Measurements from ENCODE around the gene SREK1. TPM values are rescaled to one million over a fixed set of nuclear protein-coding genes. Genes with fewer than 3 reads are reported as not detected.

Gene SREK1
- total and polyA plus RNA-seq, 2 of the 8 experiments (the other 6 are each of a cell fraction or from before 2014, with no cell fraction given), result 10.6 to 40.4 TPM

DNA sequence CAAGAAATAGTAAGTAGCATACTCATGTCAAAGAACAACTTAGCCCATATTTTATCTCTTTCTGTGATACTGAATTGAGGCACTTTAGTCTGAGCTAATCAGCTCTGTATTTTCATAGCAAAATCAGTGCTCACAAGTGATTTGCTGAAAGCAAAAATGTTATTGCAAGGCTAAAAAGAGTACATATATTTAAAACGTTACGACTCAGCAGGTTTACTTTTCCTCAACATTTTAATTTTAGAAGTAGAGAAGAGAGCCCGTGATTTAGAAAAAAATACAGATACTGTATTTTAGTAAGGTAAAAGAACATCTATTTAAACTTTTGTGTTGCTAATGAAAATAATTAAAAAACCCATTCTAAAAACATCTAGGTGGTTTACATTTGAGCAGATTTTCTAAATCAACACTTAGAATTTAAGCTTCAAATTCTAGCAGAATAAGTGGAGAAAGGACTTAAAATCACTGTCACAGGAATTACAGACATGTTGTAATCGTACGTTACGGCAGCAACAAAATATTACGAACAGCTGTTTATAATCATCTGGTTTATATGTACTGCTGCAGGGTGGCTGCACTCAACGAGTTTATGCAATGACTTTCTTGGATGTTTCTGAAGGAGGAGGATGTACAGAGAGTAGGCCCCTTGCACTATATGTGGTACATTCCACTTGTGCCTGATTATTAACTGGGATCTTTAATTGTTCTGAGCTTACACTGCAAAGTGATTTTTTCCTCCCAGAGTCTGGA is 20.1 kb downstream of the SREK1 start:
- no peak overlapping the region for H2BK12ac ChIP-seq (ENCODE audit: low read depth, low read length)
- H3K27ac ChIP-seq (ENCODE audit: low read depth, low read length), result no peak overlapping the region
- peaks cover 0 to 3% of the 10 kb centered on the region in 2 experiments for H4K20me1 ChIP-seq (replicated peaks in 1 of 2; ENCODE audit: control insufficient read depth in 1 of 2, insufficient read depth in 2 of 2, low read length in 2 of 2)
- 94% methylated on average over 8 of the region's 8 CpGs; no CpG with 5 or more reads in 1 of the 2 experiments for WGBS, 2 experiments (ENCODE audit: extremely low coverage in 1 of 2, insufficient coverage in 1 of 2, insufficient read length in 1 of 2, insufficient replicate concordance in 2 of 2, low coverage in 1 of 2, low lambda C conversion rate in 2 of 2, missing lambda C conversion rate in 1 of 2)
- no peaks in the 10 kb centered on the region for H3K9me3 ChIP-seq (ENCODE audit: insufficient read depth in 2 of 2, low read depth in 1 of 2, low read length in 1 of 2)
- H2BK15ac ChIP-seq (ENCODE audit: low read length), result no peak overlapping the region
- no peak overlapping the region for H3K4me3 ChIP-seq (ENCODE audit: extremely low read depth in 1 of 4, insufficient read depth in 2 of 4, low read depth in 3 of 4, low read length in 4 of 4)
- no peaks in the 10 kb centered on the region for H3K27me3 ChIP-seq (replicated peaks in 1 of 4; ENCODE audit: control insufficient read depth in 3 of 4, extremely low read depth in 1 of 4, insufficient read depth in 3 of 4, low read length in 3 of 4)
- H3K79me2 ChIP-seq (ENCODE audit: control insufficient read depth in 1 of 2, insufficient read depth in 2 of 2, low read length in 2 of 2), result no peaks in the 10 kb centered on the region
- H2AFZ ChIP-seq (ENCODE audit: low read length), result no peak overlapping the region
- DNase-seq (ENCODE audit: low read depth in 1 of 2, low spot score in 2 of 2) (no peak), FAIRE-seq (no peak)
- H2BK120ac ChIP-seq (replicated peaks; ENCODE audit: low read depth, low read length), result no peak overlapping the region
- H2AK5ac ChIP-seq (ENCODE audit: low read depth, low read length), result no peak overlapping the region
- H3K79me1 ChIP-seq (ENCODE audit: low read depth, low read length), result no peaks in the 10 kb centered on the region
- H2BK20ac ChIP-seq (ENCODE audit: low read length), result no peak overlapping the region
- H4K91ac ChIP-seq (replicated peaks; ENCODE audit: insufficient read length, low read length), result no peak overlapping the region
- H4K5ac ChIP-seq (ENCODE audit: insufficient read length, low read depth, low read length), result no peak overlapping the region
- no peaks in the 10 kb centered on the region for H3K23me2 ChIP-seq (ENCODE audit: low read depth, low read length)
- peaks cover 4 to 69% (median 27%) of the 10 kb centered on the region in 4 experiments; a peak in 7 of 8 replicates for H3K36me3 ChIP-seq (ENCODE audit: control insufficient read depth in 2 of 4, insufficient read depth in 4 of 4, low read length in 3 of 4)
- no peak overlapping the region for H3K14ac ChIP-seq (ENCODE audit: insufficient read length)
- no peak overlapping the region for H4K8ac ChIP-seq (ENCODE audit: extremely low read depth, insufficient read depth, low read length)
- H3K4me2 ChIP-seq (ENCODE audit: insufficient read depth in 1 of 2, low read depth in 2 of 2, low read length in 2 of 2), result no peak overlapping the region
- H3K56ac ChIP-seq (replicated peaks; ENCODE audit: insufficient read length, low read depth, low read length), result no peak overlapping the region
- ChIA-PET POLR2A (ENCODE audit: partially characterized antibody) (no interaction called here), CTCF (ENCODE audit: partially characterized antibody) (interaction anchor here (1.4 kb wide), 1 partner anchor 8 kb away, joined by 4 read pairs; no protein-coding TSS in a partner anchor)
- no peaks in the 10 kb centered on the region for H3K4me1 ChIP-seq (replicated peaks in 1 of 4; ENCODE audit: control insufficient read depth in 3 of 4, insufficient read depth in 4 of 4, low read length in 3 of 4)
- no peak overlapping the region for H3K18ac ChIP-seq (ENCODE audit: extremely low read depth, low read length)
- H3K4ac ChIP-seq (replicated peaks; ENCODE audit: insufficient read length, low read depth, low read length), result no peak overlapping the region
- no peak overlapping the region for H3K23ac ChIP-seq (ENCODE audit: insufficient read length)
- no peak overlapping the region for H3K9ac ChIP-seq (replicated peaks in 1 of 4; ENCODE audit: extremely low read depth in 1 of 4, low read depth in 3 of 4, low read length in 3 of 4)
- H2BK5ac ChIP-seq (ENCODE audit: low read depth, low read length), result no peak overlapping the region
- no peak for TF ChIP-seq ZNF274 (IDR thresholded peaks at IDR 0.05; ENCODE audit: borderline replicate concordance, extremely low read depth, low read length)
- TF ChIP-seq ASH2L (IDR thresholded peaks at IDR 0.05; ENCODE audit: low read length), result no peak
- TF ChIP-seq, protein P1, sequence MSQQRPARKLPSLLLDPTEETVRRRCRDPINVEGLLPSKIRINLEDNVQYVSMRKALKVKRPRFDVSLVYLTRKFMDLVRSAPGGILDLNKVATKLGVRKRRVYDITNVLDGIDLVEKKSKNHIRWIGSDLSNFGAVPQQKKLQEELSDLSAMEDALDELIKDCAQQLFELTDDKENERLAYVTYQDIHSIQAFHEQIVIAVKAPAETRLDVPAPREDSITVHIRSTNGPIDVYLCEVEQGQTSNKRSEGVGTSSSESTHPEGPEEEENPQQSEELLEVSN (IDR thresholded peaks at IDR 0.05), result no peak
- no peak for TF ChIP-seq SP2 (IDR thresholded peaks at IDR 0.05; ENCODE audit: low read length)
- TF ChIP-seq SP1 (IDR thresholded peaks at IDR 0.05; ENCODE audit: low read depth, low read length), result no peak
- TF ChIP-seq CREB1 (IDR thresholded peaks at IDR 0.05), result no peak
- TF ChIP-seq JUND (IDR thresholded peaks at IDR 0.05; ENCODE audit: low read length), result no peak
- TF ChIP-seq CHD2 (IDR thresholded peaks at IDR 0.05; ENCODE audit: low read length), result no peak
- TF ChIP-seq GTF2F1 (IDR thresholded peaks at IDR 0.05; ENCODE audit: borderline replicate concordance, low read depth, low read length), result no peak
- no peak for TF ChIP-seq TAF1 (IDR thresholded peaks at IDR 0.05; ENCODE audit: low read depth, low read length)
- TF ChIP-seq, protein P2, sequence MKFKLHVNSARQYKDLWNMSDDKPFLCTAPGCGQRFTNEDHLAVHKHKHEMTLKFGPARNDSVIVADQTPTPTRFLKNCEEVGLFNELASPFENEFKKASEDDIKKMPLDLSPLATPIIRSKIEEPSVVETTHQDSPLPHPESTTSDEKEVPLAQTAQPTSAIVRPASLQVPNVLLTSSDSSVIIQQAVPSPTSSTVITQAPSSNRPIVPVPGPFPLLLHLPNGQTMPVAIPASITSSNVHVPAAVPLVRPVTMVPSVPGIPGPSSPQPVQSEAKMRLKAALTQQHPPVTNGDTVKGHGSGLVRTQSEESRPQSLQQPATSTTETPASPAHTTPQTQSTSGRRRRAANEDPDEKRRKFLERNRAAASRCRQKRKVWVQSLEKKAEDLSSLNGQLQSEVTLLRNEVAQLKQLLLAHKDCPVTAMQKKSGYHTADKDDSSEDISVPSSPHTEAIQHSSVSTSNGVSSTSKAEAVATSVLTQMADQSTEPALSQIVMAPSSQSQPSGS (IDR thresholded peaks at IDR 0.05; ENCODE audit: low read length), result no peak
- no peak for TF ChIP-seq BACH1 (IDR thresholded peaks at IDR 0.05; ENCODE audit: low read length)
